Mesenteric fat pad (tissue), 1 donor: ENCODE measurements around the gene EDIL3. TPM values are rescaled to one million over a fixed set of nuclear protein-coding genes. Genes with fewer than 3 reads are reported as not detected.
"Not testable (repeated sequence)": the region's sequence is repeated elsewhere in the genome, so short reads cannot be mapped to it uniquely, and the experiment has no call there.

Source experiments
- DNase-seq: peaks from one replicate; pipeline ENCODE4 v3.0.0-alpha.2; 2020; ENCODE audit warnings: low spot score
- total RNA-seq: library from RNA; stranded (reverse); fragmentation: NEBNext Ultra II Directional; extraction: Animal tissue kit (Norgen Biotek cat#: 25700); gene quantifications from one replicate; pipeline ENCODE4 v1.2.1, GENCODE V29; 2021
- donor health status: DM: yes; HTN: yes; CAD: no.

EDIL3 gene
- total RNA-seq, 1 donor from 2014 or later, result 3.7 TPM

- no peak for DNase-seq
Measured at GRCh38 chr5:84085387-84086041, 299.2 kb downstream of the EDIL3 start.

GRCh38 chr5:84080908-84081307, 303.8 kb downstream of the EDIL3 start:
- DNase-seq, result no peak

GRCh38 chr5:84072339-84072738, 312.3 kb downstream of the EDIL3 start:
- no peak for DNase-seq

GRCh38 chr5:84069608-84070179, 315.0 kb downstream of the EDIL3 start:
- no peak for DNase-seq

- DNase-seq, result no peak
Measured at GRCh38 chr5:84063041-84063440, 321.6 kb downstream of the EDIL3 start.

- DNase-seq, result no peak
Measured at GRCh38 chr5:84059672-84060071, 325.0 kb downstream of the EDIL3 start.

- DNase-seq, result no peak
Measured at GRCh38 chr5:84058561-84058960, 326.1 kb downstream of the EDIL3 start.

GRCh38 chr5:84057211-84057610, 327.5 kb downstream of the EDIL3 start:
- no peak for DNase-seq

GRCh38 chr5:84045964-84046363, 338.7 kb downstream of the EDIL3 start:
- DNase-seq, result no peak

GRCh38 chr5:84036842-84037241, 347.8 kb downstream of the EDIL3 start:
- no peak for DNase-seq

- no peak for DNase-seq
Measured at GRCh38 chr5:84032324-84032723, 352.4 kb downstream of the EDIL3 start.

GRCh38 chr5:84028093-84028492, 356.6 kb downstream of the EDIL3 start:
- DNase-seq, result no peak

GRCh38 chr5:84018521-84018920, 366.2 kb downstream of the EDIL3 start:
- DNase-seq, result not testable (repeated sequence)

- DNase-seq, result no peak
Measured at GRCh38 chr5:84017523-84018172, 367.0 kb downstream of the EDIL3 start.

GRCh38 chr5:84016085-84016484, 368.6 kb downstream of the EDIL3 start:
- DNase-seq, result no peak

- no peak for DNase-seq
Measured at GRCh38 chr5:84014966-84015365, 369.7 kb downstream of the EDIL3 start.

- DNase-seq, result no peak
Measured at GRCh38 chr5:83993803-83994202, 390.9 kb downstream of the EDIL3 start.

- DNase-seq, result no peak
Measured at GRCh38 chr5:83991566-83992224, 393.0 kb downstream of the EDIL3 start.

GRCh38 chr5:83988293-83988685, 396.4 kb downstream of the EDIL3 start:
- no peak for DNase-seq

- no peak for DNase-seq
Measured at GRCh38 chr5:83987513-83988292, 397.0 kb downstream of the EDIL3 start.

GRCh38 chr5:83983852-83984251, 400.8 kb downstream of the EDIL3 start:
- DNase-seq, result no peak
